Renal cortex interstitium (tissue), 11 donors: ENCODE results near the gene DPYD. TPM values are rescaled to one million over a fixed set of nuclear protein-coding genes. Genes with fewer than 3 reads are reported as not detected.

Experiments
- DNase-seq, 11 donors: peaks; one replicate each; pipeline ENCODE4 v3.0.0-alpha.2; 2013; ENCODE audit warnings: low read depth in 9 of 11, low spot score in 4 of 11; ENCODE audit errors: extremely low read depth in 1 of 11
- polyA plus RNA-seq, 3 donors: library from polyadenylated mRNA; unstranded; fragments of 120-200 nt; gene quantifications; one replicate each; pipeline ENCODE4 v1.2.1, GENCODE V29; 2013; ENCODE audit not compliant: insufficient read length in 3 of 3

DPYD gene
- polyA plus RNA-seq, 3 donors, result 11.6 to 13.0 (median 13.0) TPM

- no peak for DNase-seq
Observed at GRCh38 chr1:97524211-97524610, 396.6 kb downstream of the DPYD start.

GRCh38 chr1:97516588-97516987 is 404.2 kb downstream of the DPYD start:
- no peak for DNase-seq

DNA sequence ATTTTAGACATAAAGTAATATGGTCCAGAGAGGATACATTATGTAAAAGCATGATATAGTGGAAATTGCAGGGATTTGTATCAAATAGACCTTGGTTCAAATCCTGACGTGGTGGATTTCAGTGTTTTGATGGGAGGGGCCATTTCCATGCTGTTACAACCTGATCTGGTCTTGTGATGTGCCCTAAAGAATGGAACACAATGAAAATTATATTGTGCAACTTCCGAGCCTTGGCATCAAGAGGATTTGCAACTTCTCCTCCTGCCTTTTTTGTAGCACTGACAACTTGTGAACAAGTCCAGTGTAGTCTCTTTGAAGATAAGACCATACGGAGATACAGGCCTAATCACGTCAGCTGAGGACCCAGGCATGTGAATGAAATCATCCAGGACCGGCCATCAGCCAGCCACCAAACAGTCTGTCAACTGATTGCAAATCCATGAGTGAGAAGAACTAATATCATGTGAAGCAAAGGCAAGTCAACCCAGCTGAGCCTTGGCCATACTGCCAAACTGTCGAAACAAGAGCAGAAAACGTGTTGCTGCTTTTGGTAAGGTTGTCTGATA is 412.1 kb downstream of the DPYD start:
- DNase-seq, result no peak

DNA sequence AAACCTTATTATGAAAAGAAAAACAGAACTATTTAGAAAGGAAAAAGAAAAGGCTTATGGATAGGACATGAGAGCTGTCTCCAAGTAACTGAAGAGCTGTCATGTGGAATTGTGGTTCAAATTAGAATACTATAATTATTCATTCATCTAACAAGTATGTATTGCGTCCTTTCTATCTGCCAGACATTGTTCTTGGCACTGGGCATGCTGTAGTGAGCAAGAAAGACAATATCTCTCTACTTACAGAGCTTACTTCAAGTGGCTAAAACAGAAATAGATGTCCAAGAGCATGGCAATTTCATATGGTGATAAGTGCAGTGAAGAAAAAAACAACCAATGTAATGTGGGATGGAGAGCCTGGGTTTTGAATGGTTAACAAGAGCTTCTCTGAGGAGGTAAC is 413.0 kb downstream of the DPYD start:
- DNase-seq, result no peak

DNA sequence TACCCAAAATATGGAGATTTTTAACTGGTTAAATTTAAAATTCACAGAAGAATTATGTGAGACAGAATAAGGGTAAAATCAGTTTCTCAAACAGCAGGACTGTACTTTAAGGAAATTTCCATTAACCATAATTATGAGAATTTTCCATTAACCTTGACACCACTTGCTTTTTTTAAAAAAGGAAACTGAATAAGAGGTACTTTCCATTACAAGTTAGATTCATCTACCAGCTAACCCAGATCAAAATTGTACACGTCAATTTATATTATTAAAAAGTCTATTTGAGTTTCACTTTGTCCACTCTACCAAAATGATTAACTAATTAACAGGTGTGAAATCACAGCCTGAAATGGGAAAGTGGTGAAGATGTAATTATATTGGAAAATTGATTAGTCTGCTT is 414.5 kb downstream of the DPYD start:
- DNase-seq, result no peak

- no peak for DNase-seq
Observed at GRCh38 chr1:97505816-97506215, 415.0 kb downstream of the DPYD start.

- DNase-seq, result no peak
Observed at GRCh38 chr1:97505289-97505688, 415.5 kb downstream of the DPYD start.

GRCh38 chr1:97502360-97502759 is 418.5 kb downstream of the DPYD start:
- DNase-seq, result no peak

- DNase-seq, result no peak
Observed at GRCh38 chr1:97501628-97502027, 419.2 kb downstream of the DPYD start.

DNA sequence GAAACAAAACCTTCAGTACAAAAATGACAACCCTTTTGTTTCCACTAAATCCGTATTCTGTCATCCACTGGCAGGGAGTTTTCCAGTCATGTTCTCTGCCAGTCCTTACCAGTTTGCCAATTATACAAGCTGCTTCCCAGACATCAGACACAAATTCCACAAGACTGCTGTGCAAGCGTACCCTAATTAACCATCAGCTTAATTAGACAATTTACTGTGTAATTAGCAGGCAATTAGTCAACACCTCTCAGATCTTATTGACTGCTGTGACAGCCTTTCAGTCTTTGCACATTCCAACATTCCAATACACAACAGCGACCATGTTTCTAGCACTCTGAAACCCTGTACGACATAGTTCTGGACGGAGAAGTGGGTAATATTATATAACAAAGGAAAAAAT is 420.1 kb downstream of the DPYD start:
- no peak for DNase-seq

DNA sequence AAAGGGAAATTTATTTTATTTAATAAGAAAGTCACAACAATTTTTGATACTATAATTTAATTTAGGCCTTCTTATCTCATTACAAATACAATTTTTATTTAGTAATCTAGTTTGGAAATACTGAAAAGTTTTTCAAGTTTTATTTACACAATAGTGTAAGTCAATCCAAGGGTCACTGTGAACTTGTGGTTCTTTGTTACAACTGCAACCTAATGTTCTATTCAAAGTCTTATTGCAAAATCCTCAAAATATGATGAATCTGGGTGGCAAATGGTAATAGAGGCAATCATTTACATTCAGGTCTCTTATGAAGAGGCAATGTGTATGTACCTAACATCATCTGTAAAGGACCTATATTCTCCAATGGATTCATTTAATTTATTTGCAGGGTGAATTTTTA is 421.2 kb downstream of the DPYD start:
- DNase-seq, result no peak

DNA sequence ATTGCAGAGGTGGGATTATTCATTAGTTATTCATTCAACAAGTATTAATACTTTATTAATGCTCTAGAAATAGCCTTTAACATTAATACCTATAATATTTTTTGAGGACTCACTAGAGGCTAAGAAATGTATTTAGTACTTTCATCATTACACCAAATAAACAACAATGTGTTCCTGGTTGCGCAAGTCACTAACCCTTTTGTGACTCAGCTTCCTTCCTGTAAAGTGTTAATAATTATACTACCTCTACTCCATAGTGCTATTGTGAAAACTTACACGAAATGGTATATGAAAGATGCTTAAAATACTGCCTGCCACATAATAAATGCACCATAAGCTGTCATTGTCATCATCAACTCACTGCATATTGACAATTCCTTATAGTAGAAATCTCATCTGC is 431.0 kb downstream of the DPYD start:
- no peak for DNase-seq

- no peak for DNase-seq
Observed at GRCh38 chr1:97488530-97488929, 432.3 kb downstream of the DPYD start.

DNA sequence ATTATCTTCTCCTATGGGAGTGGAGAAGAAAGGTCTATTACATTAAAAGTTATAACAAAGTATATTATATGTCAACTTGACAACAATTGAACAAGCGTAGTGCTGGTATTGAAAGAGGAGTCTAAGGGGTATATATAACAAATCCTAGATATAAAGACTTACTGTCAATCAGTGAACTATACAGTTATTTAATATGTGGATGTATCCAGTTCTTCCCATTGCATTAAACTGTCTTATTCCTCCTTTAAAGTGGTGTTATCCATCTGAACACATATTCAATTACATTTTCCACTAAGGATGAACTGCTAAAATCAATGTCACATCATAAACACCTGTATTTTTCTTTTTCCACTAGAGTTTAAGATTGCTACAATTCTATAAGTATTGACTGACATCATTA is 438.8 kb downstream of the DPYD start:
- DNase-seq, result no peak

DNA sequence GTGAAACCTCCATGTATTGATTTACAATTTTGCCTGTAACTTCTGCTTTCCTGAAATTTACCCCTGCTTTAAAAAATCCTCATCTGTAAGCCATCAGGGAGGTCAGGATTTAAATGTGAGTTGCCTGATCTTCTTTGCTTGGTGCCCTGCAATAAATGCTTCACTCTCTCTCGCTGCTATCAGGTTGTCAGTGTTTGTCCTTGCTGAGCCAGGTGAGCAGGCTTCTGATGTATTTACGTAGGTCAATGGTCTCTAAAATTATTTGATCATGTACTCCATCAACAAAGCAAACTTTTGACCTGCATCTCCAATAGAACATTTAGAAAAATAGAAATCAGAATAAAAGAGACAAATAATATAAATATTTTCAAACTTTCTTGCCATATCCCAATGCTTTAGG is 453.4 kb downstream of the DPYD start:
- DNase-seq, result no peak

- no peak for DNase-seq
Observed at GRCh38 chr1:97464305-97464704, 456.5 kb downstream of the DPYD start.

DNA sequence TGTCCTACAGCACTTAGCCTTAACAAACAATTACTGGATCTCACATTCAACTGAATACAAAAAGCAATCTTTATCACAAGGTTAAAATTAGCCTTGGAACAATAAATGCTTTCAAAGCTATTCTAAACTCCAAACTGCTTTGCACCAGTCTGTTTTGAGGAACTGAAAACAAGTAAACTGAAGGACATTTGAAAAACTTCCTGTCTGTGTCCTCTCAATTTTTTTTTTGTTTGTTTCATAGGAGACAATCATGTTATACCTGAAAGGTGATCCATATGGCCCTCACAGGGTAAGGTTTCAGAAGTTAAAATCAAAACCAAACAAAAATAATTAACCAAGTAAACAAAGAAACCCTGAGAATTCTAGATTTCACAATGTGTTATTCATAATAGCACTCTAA is 459.1 kb downstream of the DPYD start:
- DNase-seq, result no peak

DNA sequence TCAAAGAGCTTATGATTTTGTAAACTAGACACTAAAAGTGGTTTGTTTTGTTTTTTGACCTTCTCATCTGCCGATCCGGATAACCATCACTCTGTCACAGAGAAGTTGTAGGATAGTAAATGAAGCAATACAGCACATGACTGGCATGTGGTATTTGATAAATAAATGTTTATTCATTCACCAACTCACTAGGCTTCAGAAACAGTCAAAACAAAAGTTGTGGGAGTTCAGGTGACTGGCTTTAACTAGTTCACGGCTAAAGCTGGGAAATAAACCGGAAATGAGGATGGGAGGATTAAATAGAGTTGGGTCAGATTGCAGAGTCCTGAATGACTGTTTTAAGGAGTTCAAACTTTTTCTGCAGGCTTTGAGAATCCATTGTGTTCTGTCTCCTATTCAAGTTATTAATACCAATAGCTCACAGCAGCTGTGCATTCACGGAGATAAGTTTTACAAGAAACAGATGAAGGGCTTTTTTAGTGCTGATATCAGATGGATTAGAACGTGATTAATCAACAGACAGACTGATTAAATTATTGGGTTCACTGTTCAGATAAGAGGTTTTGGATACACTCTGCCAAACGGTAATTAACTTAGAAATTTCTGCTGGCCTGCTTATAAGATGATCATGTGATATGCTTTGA is 463.3 kb downstream of the DPYD start:
- no peak for DNase-seq

DNA sequence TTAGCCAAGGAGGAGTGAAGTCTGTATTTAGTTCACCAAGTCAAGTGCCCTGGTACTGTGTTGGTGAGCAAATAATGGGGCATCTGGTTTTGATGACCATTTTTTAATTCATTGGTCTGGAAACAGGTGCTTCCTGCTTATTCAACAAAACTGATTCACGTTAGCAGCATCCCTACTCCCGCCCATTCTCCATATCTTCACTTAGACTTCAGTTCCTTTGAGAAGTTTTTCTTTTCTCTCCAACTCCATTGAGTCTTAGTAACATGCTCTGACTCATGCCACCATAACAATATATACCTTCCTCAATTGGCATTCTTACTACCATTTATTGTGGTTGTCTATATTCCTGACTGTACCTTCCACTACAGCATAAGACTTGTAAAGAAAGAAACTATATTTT is 468.9 kb downstream of the DPYD start:
- no peak for DNase-seq

DNA sequence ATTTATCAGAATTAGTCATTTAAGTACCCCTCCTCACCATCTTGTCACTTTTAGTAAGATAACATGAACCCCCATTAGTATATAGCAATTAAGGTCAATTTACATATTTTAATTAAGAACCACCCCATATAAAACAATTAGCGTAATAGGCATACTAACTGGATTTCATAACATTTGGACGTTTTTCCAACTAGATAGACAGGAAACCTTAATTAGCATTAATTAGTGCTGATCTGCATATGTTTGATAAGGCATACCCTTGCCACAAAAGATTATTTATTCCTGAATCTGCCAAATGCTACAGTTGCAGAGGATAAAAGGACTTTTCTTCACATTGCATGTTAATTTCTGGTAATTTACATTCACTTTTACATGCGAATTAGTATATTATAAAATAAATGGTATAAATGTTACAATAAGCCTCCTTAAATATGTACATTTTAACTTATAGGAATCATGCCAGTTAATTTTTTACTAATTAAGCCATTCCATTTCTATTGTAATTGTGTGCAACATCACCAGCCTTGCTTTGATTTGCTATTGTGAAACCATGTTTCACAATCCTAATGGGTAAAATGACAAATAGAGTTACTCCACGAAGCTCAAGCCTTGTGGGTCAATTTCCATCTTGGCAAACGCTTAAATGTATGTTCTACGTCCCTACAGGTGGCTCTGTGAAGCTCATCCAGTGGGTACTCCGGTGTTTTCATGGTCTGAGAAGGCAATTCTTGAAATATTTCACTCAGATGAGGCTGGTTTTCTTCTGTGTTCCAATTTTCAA is 469.6 kb downstream of the DPYD start:
- no peak for DNase-seq

GRCh38 chr1:97441966-97442365 is 478.9 kb downstream of the DPYD start:
- DNase-seq, result no peak
